Keratinocyte (primary cell): Measurements from ENCODE around the gene TRPM6. TPM values are rescaled to one million over a fixed set of nuclear protein-coding genes. Genes with fewer than 3 reads are reported as not detected.
"Not testable (repeated sequence)": the region's sequence is repeated elsewhere in the genome, so short reads cannot be mapped to it uniquely, and the experiment has no call there.

Experiments
- DNase-seq: peaks from one replicate; pipeline ENCODE4 v3.0.0-alpha.2; 2011; ENCODE audit warnings: low read depth, missing footprints, low spot score
- FAIRE-seq: peaks from 2 replicates; lab custom pipeline; 2011; peaks lifted over from hg19 to GRCh38; lab: Jason Lieb, UNC
- H2AFZ ChIP-seq: 2 replicates; pipeline ENCODE4 v1.6.0; 2012; ENCODE audit warnings: low read length, control low read depth, inconsistent platforms; ENCODE audit not compliant: control insufficient read depth
- H3K27ac ChIP-seq: 2 replicates; pipeline ENCODE4 v1.5.1; 2011; ENCODE audit warnings: low read length; ENCODE audit not compliant: control insufficient read depth, insufficient read depth
- H3K27me3 ChIP-seq: 3 replicates; pipeline ENCODE4 v1.6.0; 2011; ENCODE audit warnings: low read length; ENCODE audit not compliant: control insufficient read depth, insufficient read depth; ENCODE audit errors: extremely low read depth
- H3K36me3 ChIP-seq, 2 experiments: 2 replicates in 1 of 2; 3 replicates in 1 of 2; pipeline ENCODE4 v1.5.1; 2011; ENCODE audit warnings: low read length in 2 of 2, mild to moderate bottlenecking in 1 of 2; ENCODE audit not compliant: control insufficient read depth in 2 of 2, insufficient read depth in 2 of 2; ENCODE audit errors: extremely low read depth in 1 of 2
- H3K4me1 ChIP-seq: 3 replicates; pipeline ENCODE4 v1.5.1; 2011; ENCODE audit warnings: low read length; ENCODE audit not compliant: control insufficient read depth, insufficient read depth; ENCODE audit errors: extremely low read depth
- H3K4me2 ChIP-seq: 3 replicates; pipeline ENCODE4 v1.6.0; 2011; ENCODE audit warnings: low read depth, low read length; ENCODE audit not compliant: control insufficient read depth, insufficient read depth; ENCODE audit errors: extremely low read depth
- H3K4me3 ChIP-seq, 3 experiments: fragments of 200-600 bp in 1 of 3; sonication (generic) in 1 of 3; 2 replicates in 2 of 3; 3 replicates in 1 of 3; pipeline ENCODE4 v1.5.1; 2011 to 2016; ENCODE audit warnings: low read length in 3 of 3, mild to moderate bottlenecking in 3 of 3, control low read depth in 2 of 3, inconsistent platforms in 1 of 3, low read depth in 1 of 3, mixed read lengths in 1 of 3, mixed run types in 1 of 3, moderate library complexity in 1 of 3; ENCODE audit not compliant: control insufficient read depth in 2 of 3, insufficient read depth in 2 of 3; ENCODE audit errors: extremely low read depth in 1 of 3
- H3K79me2 ChIP-seq: 2 replicates; pipeline ENCODE4 v1.6.0; 2012; ENCODE audit warnings: low read length; ENCODE audit not compliant: control insufficient read depth, insufficient read depth
- H3K9ac ChIP-seq: 3 replicates; pipeline ENCODE4 v1.6.0; 2011; ENCODE audit warnings: low read length; ENCODE audit not compliant: control insufficient read depth, insufficient read depth; ENCODE audit errors: extremely low read depth
- H3K9me1 ChIP-seq: 3 replicates; pipeline ENCODE4 v1.6.0; 2011; ENCODE audit warnings: low read length; ENCODE audit not compliant: control insufficient read depth, insufficient read depth; ENCODE audit errors: extremely low read depth
- H3K9me3 ChIP-seq: 2 replicates; pipeline ENCODE4 v1.5.1; 2012; ENCODE audit warnings: low read depth, low read length; ENCODE audit not compliant: control insufficient read depth
- H4K20me1 ChIP-seq: 3 replicates; pipeline ENCODE4 v1.6.0; 2011; ENCODE audit warnings: low read length; ENCODE audit not compliant: control insufficient read depth, insufficient read depth; ENCODE audit errors: extremely low read depth
- EZH2 ChIP-seq: IDR thresholded peaks from one replicate; pipeline ENCODE4 v1.6.1; 2012; ENCODE audit warnings: inconsistent platforms, mild to moderate bottlenecking, low read length, moderate library complexity
- dilution Hi-C: fragments of 300-500 bp; cut with MboI; formaldehyde crosslinking; loops from one replicate; pipeline ENCODE4 v1.7.0; 2020; ENCODE audit warnings: low sequenced_read_pairs; ENCODE audit not compliant: extremely low pct_ligation_motif_present
- polyA plus RNA-seq, 5 experiments: library from polyadenylated mRNA; depleted of rRNA in 3 of 5; stranded (reverse) in 3 of 5; stranded (forward) in 1 of 5; unstranded in 1 of 5; fragments of >200 nt; gene quantifications; 1 replicate in 1 of 5; 2 replicates in 3 of 5; 3 replicates in 1 of 5; pipeline versions ENCODE4 v1.2.1 to v1.2.3, GENCODE V29; 2011 to 2012; ENCODE audit warnings: missing spikeins in 2 of 5, low read depth in 1 of 5, low replicate concordance in 1 of 5
- TF ChIP-seq, protein P1 (sequence below), 3 experiments: IDR thresholded peaks in 1 of 3; conservative IDR thresholded peaks in 1 of 3; optimal IDR thresholded peaks in 1 of 3; 2 replicates in 2 of 3; 3 replicates in 1 of 3; pipeline versions ENCODE3 to v1.5.1; 2011; ENCODE audit warnings: low read length in 3 of 3, mild to moderate bottlenecking in 3 of 3, moderate library complexity in 2 of 3, control low read depth in 1 of 3, inconsistent platforms in 1 of 3; ENCODE audit not compliant: insufficient read depth in 2 of 3; ENCODE audit errors: extremely low read depth in 1 of 3

Gene TRPM6
- polyA plus RNA-seq, 1 donor (not counting 4 experiments of a cell fraction or from before 2014, with no cell fraction given): 0.18 TPM

DNA sequence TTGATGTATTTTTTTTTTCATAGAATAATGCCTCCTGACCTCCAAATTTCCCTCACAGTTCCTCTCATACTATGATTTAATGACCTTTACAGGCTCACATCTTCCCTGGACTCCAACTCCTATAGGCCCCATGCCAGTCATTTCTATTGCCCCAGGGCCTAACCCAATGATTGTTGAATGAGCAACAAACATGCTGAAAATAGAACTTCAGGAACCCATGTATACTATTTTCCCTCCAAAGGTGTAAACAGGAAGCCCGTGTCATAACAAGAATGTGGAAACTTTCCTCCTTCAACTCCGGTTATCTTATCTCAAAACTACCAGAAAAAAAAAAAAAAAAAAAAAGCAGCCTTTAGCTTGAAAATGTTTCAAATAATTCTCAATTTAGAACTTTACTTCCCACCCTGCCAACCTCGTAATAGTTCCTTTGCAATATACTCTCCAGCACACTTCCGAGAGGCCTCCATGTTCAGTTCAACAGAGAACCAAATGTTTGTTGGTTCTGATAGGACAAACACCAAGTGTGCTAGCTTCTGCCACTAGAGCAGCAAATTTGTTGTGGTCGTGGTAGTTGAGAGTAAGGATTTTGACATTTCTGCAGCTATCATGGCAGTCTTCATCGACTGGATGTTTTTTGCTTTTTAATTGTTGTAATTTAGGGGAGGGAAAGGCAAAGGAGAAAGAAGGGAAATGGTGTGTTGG, 25.8 kb downstream of the TRPM6 start:
- no peak overlapping the region for H3K9ac ChIP-seq
- TF ChIP-seq, protein P1, sequence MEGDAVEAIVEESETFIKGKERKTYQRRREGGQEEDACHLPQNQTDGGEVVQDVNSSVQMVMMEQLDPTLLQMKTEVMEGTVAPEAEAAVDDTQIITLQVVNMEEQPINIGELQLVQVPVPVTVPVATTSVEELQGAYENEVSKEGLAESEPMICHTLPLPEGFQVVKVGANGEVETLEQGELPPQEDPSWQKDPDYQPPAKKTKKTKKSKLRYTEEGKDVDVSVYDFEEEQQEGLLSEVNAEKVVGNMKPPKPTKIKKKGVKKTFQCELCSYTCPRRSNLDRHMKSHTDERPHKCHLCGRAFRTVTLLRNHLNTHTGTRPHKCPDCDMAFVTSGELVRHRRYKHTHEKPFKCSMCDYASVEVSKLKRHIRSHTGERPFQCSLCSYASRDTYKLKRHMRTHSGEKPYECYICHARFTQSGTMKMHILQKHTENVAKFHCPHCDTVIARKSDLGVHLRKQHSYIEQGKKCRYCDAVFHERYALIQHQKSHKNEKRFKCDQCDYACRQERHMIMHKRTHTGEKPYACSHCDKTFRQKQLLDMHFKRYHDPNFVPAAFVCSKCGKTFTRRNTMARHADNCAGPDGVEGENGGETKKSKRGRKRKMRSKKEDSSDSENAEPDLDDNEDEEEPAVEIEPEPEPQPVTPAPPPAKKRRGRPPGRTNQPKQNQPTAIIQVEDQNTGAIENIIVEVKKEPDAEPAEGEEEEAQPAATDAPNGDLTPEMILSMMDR (optimal IDR thresholded peaks at IDR 0.05 in 1 of 3, IDR thresholded peaks at IDR 0.05 in 1 of 3, conservative IDR thresholded peaks at IDR 0.05 in 1 of 3; ENCODE audit: extremely low read depth in 1 of 3, insufficient read depth in 2 of 3, low read length in 3 of 3): no peak
- TF ChIP-seq EZH2: no peak
- H3K4me1 ChIP-seq: no peaks in the 10 kb centered on the region
- dilution Hi-C loops: no loop called here
- no peak overlapping the region for H2AFZ ChIP-seq
- no peaks in the 10 kb centered on the region for H3K9me3 ChIP-seq
- no peaks in the 10 kb centered on the region for H3K9me1 ChIP-seq
- no peak overlapping the region for H3K4me3 ChIP-seq
- no peaks in the 10 kb centered on the region for H4K20me1 ChIP-seq
- no peak overlapping the region for H3K27ac ChIP-seq
- no peaks in the 10 kb centered on the region for H3K36me3 ChIP-seq
- DNase-seq (no peak), FAIRE-seq (no peak)
- H3K4me2 ChIP-seq: no peak overlapping the region
- no peaks in the 10 kb centered on the region for H3K79me2 ChIP-seq
- no peaks in the 10 kb centered on the region for H3K27me3 ChIP-seq

DNA sequence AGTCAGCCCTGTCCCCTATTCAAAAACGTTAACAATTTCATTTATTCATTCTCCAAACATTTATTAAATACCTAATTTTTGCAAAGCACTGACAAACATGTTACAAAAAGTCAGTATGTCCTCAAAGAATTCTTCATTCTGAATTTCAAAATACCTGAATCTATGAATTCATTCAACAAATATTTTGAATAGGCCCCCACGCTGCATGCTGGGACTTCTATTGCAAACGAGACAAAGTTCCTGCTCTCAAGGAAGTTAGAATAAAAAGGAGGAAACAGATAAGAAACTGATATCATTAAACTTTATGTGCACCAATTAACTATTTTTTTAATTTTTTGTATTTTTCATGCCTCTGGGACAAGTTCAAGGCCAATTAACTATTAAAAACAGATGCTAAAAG, 26.6 kb downstream of the TRPM6 start:
- dilution Hi-C loops: no loop called here
- no peak for FAIRE-seq

DNA sequence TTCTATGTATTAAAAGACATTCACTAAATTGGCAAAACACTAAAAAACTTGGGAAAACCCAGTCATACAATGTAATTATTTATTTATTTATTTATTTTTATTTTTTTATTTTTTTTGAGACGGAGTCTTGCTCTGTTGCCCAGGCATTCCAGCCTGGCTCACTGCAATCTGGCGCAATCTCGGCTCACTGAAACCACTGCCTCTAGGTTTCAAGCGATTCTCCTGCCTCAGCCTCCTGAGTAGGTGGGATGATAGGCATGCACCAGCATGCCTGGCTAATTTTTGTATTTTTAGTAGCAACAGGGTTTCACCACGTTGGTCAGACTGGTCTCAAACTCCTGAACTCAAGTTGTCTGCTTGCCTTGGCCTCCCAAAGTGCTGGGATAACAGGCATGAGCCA, 27.5 kb downstream of the TRPM6 start:
- H3K4me1 ChIP-seq, H4K20me1 ChIP-seq, H3K4me2 ChIP-seq, H3K4me3 ChIP-seq, dilution Hi-C loops, H3K27ac ChIP-seq, H3K36me3 ChIP-seq, FAIRE-seq, DNase-seq, H2AFZ ChIP-seq, H3K79me2 ChIP-seq, H3K9me1 ChIP-seq, H3K9me3 ChIP-seq, H3K9ac ChIP-seq, H3K27me3 ChIP-seq: not testable (repeated sequence)

More for the DNA sequence above, 26.6 kb downstream of the TRPM6 start:
- TF ChIP-seq, protein P1 (optimal IDR thresholded peaks at IDR 0.05 in 1 of 3, IDR thresholded peaks at IDR 0.05 in 1 of 3, conservative IDR thresholded peaks at IDR 0.05 in 1 of 3; ENCODE audit: extremely low read depth in 1 of 3, insufficient read depth in 2 of 3, low read length in 3 of 3): no peak
- no peak for TF ChIP-seq EZH2
- Histone ChIP-seq H3K27ac (no peak overlapping the region), H3K27me3 (no peaks in the 10 kb centered on the region), H3K4me2 (no peak overlapping the region), H3K9ac (no peak overlapping the region), H4K20me1 (no peaks in the 10 kb centered on the region), H3K9me1 (no peaks in the 10 kb centered on the region), H3K9me3 (no peaks in the 10 kb centered on the region), H3K4me1 (no peaks in the 10 kb centered on the region), H3K79me2 (no peaks in the 10 kb centered on the region), H2AFZ (no peak overlapping the region), H3K4me3 (no peak overlapping the region), H3K36me3 (no peaks in the 10 kb centered on the region)
- no peak for DNase-seq
